HEK293 (cell line): ENCODE results near the gene USP32.
A peak's percentile ranks its signal among the peaks of the same experiment; 100 is the strongest.

Experiments
- CTCF ChIA-PET: fragments of 350-600 bp; formaldehyde crosslinking; extraction: SDS; loops from one replicate; lab custom pipeline; 2021; ENCODE audit warnings: antibody characterized with exemption; lab: Yijun Ruan, JAX
- POLR2A ChIA-PET: fragments of 300-600 bp; formaldehyde crosslinking; extraction: SDS; loops from one replicate; lab custom pipeline; 2020; ENCODE audit warnings: antibody characterized with exemption, inconsistent platforms; lab: Yijun Ruan, JAX
- H3K27ac ChIP-seq: fragments of 200-500 bp; sonication (Bioruptor generic); 2 replicates; pipeline ENCODE4 v1.5.1; 2014; ENCODE audit warnings: low read depth, low read length, control low read depth, inconsistent platforms; ENCODE audit errors: extremely low read depth
- H3K36me3 ChIP-seq, 2 experiments: fragments of 200-500 bp in 1 of 2; sonication (Bioruptor generic) in 1 of 2; 1 replicate in 1 of 2; 2 replicates in 1 of 2; pipeline ENCODE4 v1.5.1; 2014 to 2017; ENCODE audit warnings: inconsistent platforms in 2 of 2, low read length in 2 of 2; ENCODE audit not compliant: control insufficient read depth in 2 of 2, insufficient read depth in 1 of 2
- H3K4me1 ChIP-seq: fragments of 200-500 bp; sonication (Bioruptor generic); 2 replicates; pipeline ENCODE4 v1.5.1; 2014; ENCODE audit warnings: mild to moderate bottlenecking, low read length, inconsistent platforms; ENCODE audit not compliant: control insufficient read depth, insufficient read depth
- H3K4me3 ChIP-seq: 2 replicates; pipeline ENCODE4 v1.5.1; 2011; ENCODE audit warnings: low read depth, mild to moderate bottlenecking, control low read depth, low read length, moderate library complexity
- H3K9me3 ChIP-seq: fragments of 200-500 bp; sonication (Bioruptor generic); 2 replicates; pipeline ENCODE4 v1.5.1; 2014; ENCODE audit warnings: low read depth, low read length, inconsistent platforms; ENCODE audit not compliant: control insufficient read depth, insufficient read depth
- ZNF19 ChIP-seq: fragments of 450-650 bp; formaldehyde crosslinking; IDR thresholded peaks from 2 replicates; pipeline ENCODE4; 2016; ENCODE audit warnings: missing biosample characterization, missing genetic modification characterization, low read depth
- ZNF664 ChIP-seq: fragments of 450-650 bp; formaldehyde crosslinking; IDR thresholded peaks from 2 replicates; pipeline ENCODE4 v1.5.1; 2016; ENCODE audit warnings: missing biosample characterization, missing genetic modification characterization

USP32 gene

GRCh38 chr17:60129164-60129563 is 262.8 kb downstream of the USP32 start:
- Histone ChIP-seq H3K27ac (no peak overlapping the region), H3K4me1 (0 out of 2 replicates have a peak, but pooled peaks cover 2% of the 10 kb centered on the region), H3K4me3 (no peak overlapping the region), H3K9me3 (no peaks in the 10 kb centered on the region), H3K36me3 (peaks cover 0 to 11% of the 10 kb centered on the region in 2 experiments; a peak in 1 of 3 replicates)
- ChIA-PET CTCF (interaction anchor here (2.5 kb wide), 1 partner anchor 13 kb away, joined by 16 read pairs; no protein-coding TSS in a partner anchor), POLR2A (interaction anchor here (0.7 kb wide), 1 partner anchor 14 kb away, joined by 7 read pairs; no protein-coding TSS in a partner anchor)
- TF ChIP-seq ZNF664: peak; percentile 53; the same call in 1 of the 2 replicates
- TF ChIP-seq ZNF19 (tag by site-specific recombination): no peak
